ENCODE results near the gene PKN2.

The PKN2 gene

DNA sequence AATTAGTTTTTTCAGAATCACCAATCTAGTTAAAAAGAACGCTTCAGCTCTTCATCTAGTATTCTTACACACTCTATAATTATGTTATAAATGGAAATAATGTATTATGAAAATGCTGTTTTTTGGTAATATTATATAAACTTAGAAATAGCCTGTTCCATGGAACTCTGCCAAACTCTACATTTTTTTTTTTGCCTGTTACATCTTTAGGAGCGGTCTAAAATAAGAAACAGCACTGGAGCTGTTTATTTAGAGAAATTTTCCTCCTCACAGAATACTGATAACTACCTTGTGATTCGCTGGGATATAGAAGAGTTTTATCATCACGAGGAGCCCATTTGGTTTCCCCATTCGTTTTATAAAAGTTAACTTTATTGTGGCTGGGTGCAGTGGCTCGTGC lies 58.5 kb downstream of the PKN2 start:
- TF ChIP-seq SPI1 (IDR thresholded peaks at IDR 0.05; ENCODE audit: low read depth, low read length) (no peak), POLR2A (IDR thresholded peaks at IDR 0.05; ENCODE audit: low read depth, low read length) (no peak), PAX5 (IDR thresholded peaks at IDR 0.05; ENCODE audit: insufficient read depth, low read length, severe bottlenecking) (no peak), TAF1 (IDR thresholded peaks at IDR 0.05; ENCODE audit: low read depth, low read length) (no peak), POLR2AphosphoS5 (IDR thresholded peaks at IDR 0.05; ENCODE audit: low read depth, low read length) (no peak), POU2F2 (IDR thresholded peaks at IDR 0.05; ENCODE audit: low read depth, low read length) (no peak)
- no peak for FAIRE-seq
- DNase-seq (ENCODE audit: insufficient read length, low spot score), result no peak

DNA sequence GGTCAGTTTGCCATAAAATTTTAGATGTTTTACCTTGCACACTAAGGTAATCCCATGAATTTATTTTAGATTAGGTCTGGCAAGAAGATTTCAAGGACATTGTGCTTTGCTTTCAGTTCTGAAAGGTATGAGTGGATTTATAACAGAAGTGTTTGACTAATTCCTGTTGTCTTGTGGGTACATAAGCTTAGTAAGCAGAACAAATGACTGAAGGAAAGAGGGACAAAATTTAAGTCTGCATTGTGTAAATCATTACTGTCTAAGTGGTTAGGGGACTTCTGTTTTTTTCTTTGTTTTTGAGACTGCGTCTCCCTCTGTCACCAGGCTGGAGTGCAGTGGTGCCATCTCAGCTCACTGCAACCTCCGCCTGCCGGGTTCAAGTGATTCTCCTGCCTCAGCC lies 60.1 kb downstream of the PKN2 start:
- TF ChIP-seq POU2F2 (IDR thresholded peaks at IDR 0.05; ENCODE audit: low read depth, low read length), result no peak

DNA sequence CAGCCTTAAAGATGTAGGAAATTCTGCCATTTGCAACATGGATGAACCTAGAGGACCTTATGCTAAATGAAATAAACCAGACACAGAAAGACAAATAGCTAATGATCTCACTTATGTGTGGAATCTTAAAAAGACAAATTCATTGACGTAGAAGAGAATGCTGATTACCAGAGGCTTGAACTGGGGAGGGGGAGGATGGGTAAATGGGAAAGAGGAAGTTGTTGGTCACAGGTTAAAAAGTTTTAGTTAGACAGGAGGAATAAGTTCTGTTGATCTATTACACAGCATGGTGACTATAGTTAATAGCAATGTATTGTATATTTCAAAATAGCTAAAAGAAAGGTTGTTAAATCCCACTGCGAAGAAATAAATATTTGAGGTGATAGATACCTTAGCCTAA lies 62.8 kb downstream of the PKN2 start:
- FAIRE-seq (no peak), DNase-seq (ENCODE audit: insufficient read length, low spot score) (no peak)
- TF ChIP-seq TAF1 (IDR thresholded peaks at IDR 0.05; ENCODE audit: low read depth, low read length), result no peak
- no peak for TF ChIP-seq POU2F2 (IDR thresholded peaks at IDR 0.05; ENCODE audit: low read depth, low read length)
- no peak for TF ChIP-seq PAX5 (IDR thresholded peaks at IDR 0.05; ENCODE audit: insufficient read depth, low read length, severe bottlenecking)
- TF ChIP-seq POLR2AphosphoS5 (IDR thresholded peaks at IDR 0.05; ENCODE audit: low read depth, low read length), result no peak
- TF ChIP-seq SPI1 (IDR thresholded peaks at IDR 0.05; ENCODE audit: low read depth, low read length), result no peak
- TF ChIP-seq POLR2A (IDR thresholded peaks at IDR 0.05; ENCODE audit: low read depth, low read length), result no peak

More for the DNA sequence above, 60.1 kb downstream of the PKN2 start:
- FAIRE-seq, result no peak
- no peak for DNase-seq (ENCODE audit: insufficient read length, low spot score)

DNA sequence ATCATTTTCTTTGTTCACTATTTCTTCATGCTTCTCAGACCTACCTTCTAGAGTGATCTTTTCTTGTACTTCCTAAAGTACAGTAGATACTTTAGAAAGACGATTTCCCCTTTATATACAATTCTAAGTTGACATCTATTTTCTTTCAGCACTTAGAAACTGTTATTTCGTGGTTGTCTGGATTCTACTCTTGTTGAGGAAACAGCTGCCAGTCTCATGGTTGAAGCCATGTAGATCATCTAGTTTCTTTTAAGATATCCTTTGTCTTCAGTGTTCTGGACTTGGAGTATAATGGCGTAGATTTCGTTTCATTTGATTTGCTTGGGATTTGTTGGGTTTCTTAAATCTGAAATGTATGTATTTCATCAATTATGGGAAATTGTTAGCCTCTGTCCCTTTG lies 67.6 kb downstream of the PKN2 start:
- DNase-seq (ENCODE audit: insufficient read length, low spot score) (no peak), FAIRE-seq (no peak)
- TF ChIP-seq TAF1 (IDR thresholded peaks at IDR 0.05; ENCODE audit: low read depth, low read length), result no peak
- no peak for TF ChIP-seq POLR2A (IDR thresholded peaks at IDR 0.05; ENCODE audit: low read depth, low read length)
- no peak for TF ChIP-seq POU2F2 (IDR thresholded peaks at IDR 0.05; ENCODE audit: low read depth, low read length)

DNA sequence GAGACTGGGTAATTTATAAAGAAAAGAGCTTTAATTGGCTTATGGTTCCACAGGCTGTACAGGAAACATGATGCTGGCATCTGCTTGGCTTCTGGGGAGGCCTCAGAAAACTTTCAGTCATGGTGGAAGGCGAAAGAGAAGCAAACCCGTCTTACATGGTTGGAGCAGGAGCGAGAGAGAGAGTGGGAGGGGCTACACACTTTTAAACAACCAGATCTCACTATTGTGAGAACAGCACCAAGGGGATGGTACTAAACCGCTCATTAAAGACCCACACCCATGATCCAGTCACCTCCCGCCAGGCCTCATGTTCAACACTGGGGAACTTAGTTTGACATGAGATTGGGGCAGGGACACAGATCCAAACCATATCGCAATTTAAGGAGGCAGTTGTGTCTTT lies 69.4 kb downstream of the PKN2 start:
- no peak for FAIRE-seq
- DNase-seq (ENCODE audit: insufficient read length, low spot score), result no peak
- TF ChIP-seq TAF1 (IDR thresholded peaks at IDR 0.05; ENCODE audit: low read depth, low read length), result no peak
- no peak for TF ChIP-seq SPI1 (IDR thresholded peaks at IDR 0.05; ENCODE audit: low read depth, low read length)
- TF ChIP-seq POLR2AphosphoS5 (IDR thresholded peaks at IDR 0.05; ENCODE audit: low read depth, low read length), result no peak
- TF ChIP-seq PAX5 (IDR thresholded peaks at IDR 0.05; ENCODE audit: insufficient read depth, low read length, severe bottlenecking), result no peak
- no peak for TF ChIP-seq POU2F2 (IDR thresholded peaks at IDR 0.05; ENCODE audit: low read depth, low read length)
- TF ChIP-seq POLR2A (IDR thresholded peaks at IDR 0.05; ENCODE audit: low read depth, low read length), result no peak

DNA sequence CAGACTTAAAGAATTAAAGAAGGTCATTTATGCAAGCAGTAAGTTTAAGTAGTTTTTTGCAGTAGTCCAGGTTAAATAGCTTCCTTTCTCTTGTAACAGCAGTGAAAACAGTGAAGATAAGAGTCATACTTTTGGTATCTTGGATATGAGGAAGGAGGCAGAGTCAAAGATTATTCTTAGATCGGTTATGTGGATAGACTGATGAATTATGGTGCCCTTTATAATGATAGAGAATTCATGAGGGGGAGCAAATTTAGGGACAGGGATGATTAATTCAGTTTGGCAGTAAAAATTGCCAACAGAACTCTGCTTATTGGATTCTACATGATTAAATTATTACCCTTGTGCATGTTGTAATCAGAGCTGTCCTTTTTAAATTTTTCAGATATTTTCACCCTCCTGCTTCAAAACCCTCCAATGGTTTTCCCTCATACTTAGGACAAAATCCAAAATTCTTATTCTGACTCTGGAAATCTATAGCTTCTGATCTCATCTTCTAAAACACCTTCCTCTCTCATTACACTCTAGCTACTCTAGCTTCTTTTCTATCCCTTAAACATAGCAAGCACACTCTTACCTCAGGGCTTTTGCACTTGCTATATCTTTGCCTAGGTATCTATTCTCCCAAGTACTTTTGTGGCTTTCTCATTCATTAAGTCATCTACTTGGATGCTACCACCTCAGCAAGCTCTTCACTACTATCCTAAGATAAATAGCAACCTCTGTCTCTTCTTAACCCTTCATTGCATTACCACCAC lies 79.8 kb downstream of the PKN2 start:
- DNase-seq (ENCODE audit: insufficient read length, low spot score), result no peak
- no peak for FAIRE-seq
- TF ChIP-seq POLR2A (IDR thresholded peaks at IDR 0.05; ENCODE audit: low read depth, low read length) (no peak), TAF1 (IDR thresholded peaks at IDR 0.05; ENCODE audit: low read depth, low read length) (no peak), POU2F2 (IDR thresholded peaks at IDR 0.05; ENCODE audit: low read depth, low read length) (no peak), SPI1 (IDR thresholded peaks at IDR 0.05; ENCODE audit: low read depth, low read length) (no peak), POLR2AphosphoS5 (IDR thresholded peaks at IDR 0.05; ENCODE audit: low read depth, low read length) (no peak), PAX5 (IDR thresholded peaks at IDR 0.05; ENCODE audit: insufficient read depth, low read length, severe bottlenecking) (no peak)

DNA sequence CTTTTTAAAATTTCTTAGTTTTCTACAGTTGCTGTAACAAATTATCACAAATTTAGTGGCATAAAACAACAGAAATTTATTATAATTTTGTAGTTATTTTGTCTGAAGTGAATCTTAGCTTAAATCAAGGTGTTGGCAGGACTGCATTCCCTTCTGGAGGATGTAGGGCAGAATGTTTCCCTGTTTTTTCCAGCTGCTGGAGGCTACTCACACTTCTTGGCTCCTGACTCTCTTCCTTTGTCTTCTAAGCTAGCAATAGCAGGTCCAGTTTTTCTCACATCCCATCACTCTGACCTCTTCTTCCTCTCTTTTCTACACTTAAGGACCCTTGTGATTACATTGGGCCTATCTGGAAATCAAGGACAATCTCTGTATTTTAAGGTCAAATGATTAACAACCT lies 84.1 kb downstream of the PKN2 start:
- no peak for DNase-seq (ENCODE audit: insufficient read length, low spot score)
- TF ChIP-seq POLR2A (IDR thresholded peaks at IDR 0.05; ENCODE audit: low read depth, low read length), result no peak
- TF ChIP-seq SPI1 (IDR thresholded peaks at IDR 0.05; ENCODE audit: low read depth, low read length), result no peak
- TF ChIP-seq TAF1 (IDR thresholded peaks at IDR 0.05; ENCODE audit: low read depth, low read length), result no peak
- TF ChIP-seq PAX5 (IDR thresholded peaks at IDR 0.05; ENCODE audit: insufficient read depth, low read length, severe bottlenecking), result no peak
- no peak for TF ChIP-seq POLR2AphosphoS5 (IDR thresholded peaks at IDR 0.05; ENCODE audit: low read depth, low read length)
- no peak for TF ChIP-seq POU2F2 (IDR thresholded peaks at IDR 0.05; ENCODE audit: low read depth, low read length)
- no peak for FAIRE-seq

DNA sequence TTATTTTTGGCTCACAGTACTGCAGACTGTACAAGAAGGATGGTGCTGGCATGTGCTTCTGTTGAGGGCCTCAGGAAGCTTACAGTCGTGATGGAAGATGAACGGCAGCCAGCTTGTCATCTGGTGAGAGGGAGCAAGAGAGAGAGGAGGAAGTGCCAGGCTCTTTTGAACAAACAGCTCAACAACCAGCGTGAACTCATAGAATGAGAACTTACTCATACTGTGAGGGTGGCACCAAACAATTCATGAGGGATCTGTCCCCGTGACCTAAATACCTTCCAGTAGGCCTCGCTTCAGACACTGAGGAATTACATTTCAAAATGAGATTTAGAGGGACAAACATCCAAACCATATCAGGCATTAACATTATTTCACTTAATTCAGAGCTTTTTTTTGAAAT lies 84.7 kb downstream of the PKN2 start:
- DNase-seq (ENCODE audit: insufficient read length, low spot score) (no peak), FAIRE-seq (no peak)
- no peak for TF ChIP-seq SPI1 (IDR thresholded peaks at IDR 0.05; ENCODE audit: low read depth, low read length)
- TF ChIP-seq POLR2A (IDR thresholded peaks at IDR 0.05; ENCODE audit: low read depth, low read length), result no peak
- no peak for TF ChIP-seq PAX5 (IDR thresholded peaks at IDR 0.05; ENCODE audit: insufficient read depth, low read length, severe bottlenecking)
- TF ChIP-seq POLR2AphosphoS5 (IDR thresholded peaks at IDR 0.05; ENCODE audit: low read depth, low read length), result no peak
- TF ChIP-seq TAF1 (IDR thresholded peaks at IDR 0.05; ENCODE audit: low read depth, low read length), result no peak

DNA sequence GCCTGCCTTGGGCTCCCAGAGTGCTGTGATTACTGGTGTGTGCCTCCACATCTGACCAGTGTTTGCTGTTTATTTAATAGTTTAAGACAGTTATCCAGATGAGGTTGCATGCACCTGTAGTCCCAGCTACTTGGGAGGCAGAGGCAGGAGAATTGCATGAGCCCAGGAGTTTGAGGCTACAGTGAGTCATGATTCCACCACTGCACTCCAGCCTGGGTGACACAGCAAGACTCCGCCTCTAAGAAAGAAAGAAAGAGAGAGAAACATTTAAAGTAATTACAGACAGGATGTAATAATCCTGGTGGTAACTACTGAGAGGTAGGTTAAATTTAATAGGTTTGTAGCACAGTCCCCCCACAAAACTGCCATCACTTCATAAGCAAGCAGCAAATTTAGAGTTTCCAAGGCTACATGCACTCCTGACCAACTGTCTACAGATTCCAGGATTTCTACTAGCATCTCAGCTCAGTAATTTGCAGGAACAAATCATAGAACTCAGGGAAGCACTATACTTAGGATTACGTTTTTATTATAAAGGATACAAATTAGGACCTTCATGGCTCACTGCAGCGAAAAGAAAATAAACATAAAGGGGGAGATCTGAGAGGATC lies 89.6 kb downstream of the PKN2 start:
- no peak for DNase-seq (ENCODE audit: insufficient read length, low spot score)
- no peak for FAIRE-seq
- TF ChIP-seq TAF1 (IDR thresholded peaks at IDR 0.05; ENCODE audit: low read depth, low read length), result no peak
- no peak for TF ChIP-seq POU2F2 (IDR thresholded peaks at IDR 0.05; ENCODE audit: low read depth, low read length)
- no peak for TF ChIP-seq PAX5 (IDR thresholded peaks at IDR 0.05; ENCODE audit: insufficient read depth, low read length, severe bottlenecking)
- no peak for TF ChIP-seq POLR2AphosphoS5 (IDR thresholded peaks at IDR 0.05; ENCODE audit: low read depth, low read length)
- TF ChIP-seq SPI1 (IDR thresholded peaks at IDR 0.05; ENCODE audit: low read depth, low read length), result no peak
- no peak for TF ChIP-seq POLR2A (IDR thresholded peaks at IDR 0.05; ENCODE audit: low read depth, low read length)

DNA sequence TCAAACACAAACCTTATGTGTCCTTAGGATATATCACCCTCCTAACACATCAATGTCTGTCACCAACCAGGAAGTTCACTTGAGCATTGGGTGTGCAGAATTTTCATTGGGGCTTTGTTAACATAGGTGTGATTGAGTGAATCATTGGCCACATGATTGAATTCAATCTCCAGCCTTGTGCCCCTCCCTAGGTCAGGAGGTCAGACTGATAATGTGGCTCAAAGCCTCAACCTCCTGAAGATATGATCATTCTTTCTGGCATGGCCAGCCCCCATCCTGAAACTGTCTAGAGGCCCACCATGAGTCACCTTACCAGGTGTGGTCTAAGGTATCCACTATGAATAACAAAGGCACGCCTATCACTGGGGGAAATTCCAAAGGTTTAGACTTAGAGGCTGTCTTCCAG lies 90.1 kb downstream of the PKN2 start:
- FAIRE-seq (no peak), DNase-seq (ENCODE audit: insufficient read length, low spot score) (no peak)
- TF ChIP-seq PAX5 (IDR thresholded peaks at IDR 0.05; ENCODE audit: insufficient read depth, low read length, severe bottlenecking) (no peak), TAF1 (IDR thresholded peaks at IDR 0.05; ENCODE audit: low read depth, low read length) (no peak), POLR2AphosphoS5 (IDR thresholded peaks at IDR 0.05; ENCODE audit: low read depth, low read length) (no peak), POU2F2 (IDR thresholded peaks at IDR 0.05; ENCODE audit: low read depth, low read length) (no peak), POLR2A (IDR thresholded peaks at IDR 0.05; ENCODE audit: low read depth, low read length) (no peak)

All from GM12891 (cell line).